ENCODE measurements around the gene USP53.

USP53 gene

GRCh38 chr4:119207051-119207450, 5.5 kb upstream of the USP53 start:
- H3K36me3 ChIP-seq (ENCODE audit: control insufficient read depth in 2 of 2, insufficient read depth in 1 of 2, low read length in 2 of 2) = no peaks in the 10 kb centered on the region
- ChIA-PET POLR2A (no interaction called here), CTCF (no interaction called here)
- TF ChIP-seq ZNF530 (tag by site-specific recombination; IDR thresholded peaks at IDR 0.05; ENCODE audit: low read depth) = no peak
- no peak for TF ChIP-seq ZNF335 (tag by site-specific recombination; conservative IDR thresholded peaks at IDR 0.05)
- no peak for TF ChIP-seq ZNF23 (tag by site-specific recombination; IDR thresholded peaks at IDR 0.05; ENCODE audit: borderline replicate concordance)
- TF ChIP-seq, protein P1, sequence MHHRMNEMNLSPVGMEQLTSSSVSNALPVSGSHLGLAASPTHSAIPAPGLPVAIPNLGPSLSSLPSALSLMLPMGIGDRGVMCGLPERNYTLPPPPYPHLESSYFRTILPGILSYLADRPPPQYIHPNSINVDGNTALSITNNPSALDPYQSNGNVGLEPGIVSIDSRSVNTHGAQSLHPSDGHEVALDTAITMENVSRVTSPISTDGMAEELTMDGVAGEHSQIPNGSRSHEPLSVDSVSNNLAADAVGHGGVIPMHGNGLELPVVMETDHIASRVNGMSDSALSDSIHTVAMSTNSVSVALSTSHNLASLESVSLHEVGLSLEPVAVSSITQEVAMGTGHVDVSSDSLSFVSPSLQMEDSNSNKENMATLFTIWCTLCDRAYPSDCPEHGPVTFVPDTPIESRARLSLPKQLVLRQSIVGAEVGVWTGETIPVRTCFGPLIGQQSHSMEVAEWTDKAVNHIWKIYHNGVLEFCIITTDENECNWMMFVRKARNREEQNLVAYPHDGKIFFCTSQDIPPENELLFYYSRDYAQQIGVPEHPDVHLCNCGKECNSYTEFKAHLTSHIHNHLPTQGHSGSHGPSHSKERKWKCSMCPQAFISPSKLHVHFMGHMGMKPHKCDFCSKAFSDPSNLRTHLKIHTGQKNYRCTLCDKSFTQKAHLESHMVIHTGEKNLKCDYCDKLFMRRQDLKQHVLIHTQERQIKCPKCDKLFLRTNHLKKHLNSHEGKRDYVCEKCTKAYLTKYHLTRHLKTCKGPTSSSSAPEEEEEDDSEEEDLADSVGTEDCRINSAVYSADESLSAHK (tag by site-specific recombination; IDR thresholded peaks at IDR 0.05) = no peak
- no peak for TF ChIP-seq HIC1 (tag by site-specific recombination; IDR thresholded peaks at IDR 0.05)
- no peak for TF ChIP-seq ZNF830 (tag by site-specific recombination; IDR thresholded peaks at IDR 0.05; ENCODE audit: low read depth)
- TF ChIP-seq ZNF548 (tag by site-specific recombination; IDR thresholded peaks at IDR 0.05) = no peak
- TF ChIP-seq ZNF114 (tag by site-specific recombination; IDR thresholded peaks at IDR 0.05) = no peak
- TF ChIP-seq ZIC2 (tag by site-specific recombination; IDR thresholded peaks at IDR 0.05) = no peak
- no peak for TF ChIP-seq ZNF529 (tag by site-specific recombination; IDR thresholded peaks at IDR 0.05; ENCODE audit: insufficient replicate concordance)
- TF ChIP-seq ZNF292 (tag by site-specific recombination; IDR thresholded peaks at IDR 0.05; ENCODE audit: borderline replicate concordance, low read depth) = no peak
- no peak for TF ChIP-seq ZNF600 (tag by site-specific recombination; IDR thresholded peaks at IDR 0.05)
- no peak for TF ChIP-seq ZBTB21 (tag by site-specific recombination; IDR thresholded peaks at IDR 0.05)
- TF ChIP-seq ZFP3 (tag by site-specific recombination; IDR thresholded peaks at IDR 0.05; ENCODE audit: low read depth) = no peak
- no peak for TF ChIP-seq GLIS1 (tag by site-specific recombination; IDR thresholded peaks at IDR 0.05)
- TF ChIP-seq ZNF324 (tag by site-specific recombination; IDR thresholded peaks at IDR 0.05) = no peak
- TF ChIP-seq, protein P2, sequence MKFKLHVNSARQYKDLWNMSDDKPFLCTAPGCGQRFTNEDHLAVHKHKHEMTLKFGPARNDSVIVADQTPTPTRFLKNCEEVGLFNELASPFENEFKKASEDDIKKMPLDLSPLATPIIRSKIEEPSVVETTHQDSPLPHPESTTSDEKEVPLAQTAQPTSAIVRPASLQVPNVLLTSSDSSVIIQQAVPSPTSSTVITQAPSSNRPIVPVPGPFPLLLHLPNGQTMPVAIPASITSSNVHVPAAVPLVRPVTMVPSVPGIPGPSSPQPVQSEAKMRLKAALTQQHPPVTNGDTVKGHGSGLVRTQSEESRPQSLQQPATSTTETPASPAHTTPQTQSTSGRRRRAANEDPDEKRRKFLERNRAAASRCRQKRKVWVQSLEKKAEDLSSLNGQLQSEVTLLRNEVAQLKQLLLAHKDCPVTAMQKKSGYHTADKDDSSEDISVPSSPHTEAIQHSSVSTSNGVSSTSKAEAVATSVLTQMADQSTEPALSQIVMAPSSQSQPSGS (tag by site-specific recombination; IDR thresholded peaks at IDR 0.05; ENCODE audit: low read depth) = no peak
- TF ChIP-seq ZNF514 (tag by site-specific recombination; IDR thresholded peaks at IDR 0.05) = no peak
- TF ChIP-seq ZNF701 (tag by site-specific recombination; IDR thresholded peaks at IDR 0.05) = no peak
- H3K4me3 ChIP-seq (ENCODE audit: low read depth, low read length) = no peak overlapping the region
- H3K4me1 ChIP-seq (ENCODE audit: control insufficient read depth, insufficient read depth, low read length) = no peaks in the 10 kb centered on the region
- H3K9me3 ChIP-seq (ENCODE audit: control insufficient read depth, insufficient read depth, low read depth, low read length) = no peaks in the 10 kb centered on the region
- H3K27ac ChIP-seq (ENCODE audit: extremely low read depth, low read depth, low read length) = no peak overlapping the region

GRCh38 chr4:119209077-119209476, 3.4 kb upstream of the USP53 start:
- H3K4me1 ChIP-seq (ENCODE audit: control insufficient read depth, insufficient read depth, low read length) = no peaks in the 10 kb centered on the region
- POLR2A ChIA-PET = no interaction called here
- H3K36me3 ChIP-seq (ENCODE audit: control insufficient read depth in 2 of 2, insufficient read depth in 1 of 2, low read length in 2 of 2) = no peaks in the 10 kb centered on the region
- CTCF ChIA-PET = interaction anchor here (0.6 kb wide), 2 partner anchors 36 to 168 kb away, joined by 3 to 4 read pairs; no protein-coding TSS in a partner anchor
- no peak overlapping the region for H3K4me3 ChIP-seq (ENCODE audit: low read depth, low read length)
- H3K9me3 ChIP-seq (ENCODE audit: control insufficient read depth, insufficient read depth, low read depth, low read length) = no peaks in the 10 kb centered on the region
- H3K27ac ChIP-seq (ENCODE audit: extremely low read depth, low read depth, low read length) = no peak overlapping the region
- peak; percentile 39; the same call in 1 of the 2 replicates for TF ChIP-seq ZNF660 (tag by site-specific recombination; IDR thresholded peaks at IDR 0.05)
- TF ChIP-seq, protein P3, sequence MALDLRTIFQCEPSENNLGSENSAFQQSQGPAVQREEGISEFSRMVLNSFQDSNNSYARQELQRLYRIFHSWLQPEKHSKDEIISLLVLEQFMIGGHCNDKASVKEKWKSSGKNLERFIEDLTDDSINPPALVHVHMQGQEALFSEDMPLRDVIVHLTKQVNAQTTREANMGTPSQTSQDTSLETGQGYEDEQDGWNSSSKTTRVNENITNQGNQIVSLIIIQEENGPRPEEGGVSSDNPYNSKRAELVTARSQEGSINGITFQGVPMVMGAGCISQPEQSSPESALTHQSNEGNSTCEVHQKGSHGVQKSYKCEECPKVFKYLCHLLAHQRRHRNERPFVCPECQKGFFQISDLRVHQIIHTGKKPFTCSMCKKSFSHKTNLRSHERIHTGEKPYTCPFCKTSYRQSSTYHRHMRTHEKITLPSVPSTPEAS (tag by site-specific recombination; IDR thresholded peaks at IDR 0.05) = no peak
- no peak for TF ChIP-seq PRDM2 (tag by site-specific recombination; IDR thresholded peaks at IDR 0.05; ENCODE audit: borderline replicate concordance)
- no peak for TF ChIP-seq KLF1 (tag by site-specific recombination; IDR thresholded peaks at IDR 0.05)
- TF ChIP-seq ZBTB21 (tag by site-specific recombination; IDR thresholded peaks at IDR 0.05) = peak; percentile 59; the same call in 1 of the 2 replicates
